Caco-2 (cell line): ENCODE results near the gene GRIK4. TPM values are rescaled to one million over a fixed set of nuclear protein-coding genes. Genes with fewer than 3 reads are reported as not detected.

Experiments
- BruUV-seq: library from RNA; stranded (reverse); fragments of 400-500 nt; replicated peaks from 2 replicates; lab custom pipeline; 2021; lab: Mats Ljungman, UMichigan
- CTCF ChIA-PET: fragments of 300-600 bp; sonication (Branson Sonifier 250); formaldehyde crosslinking; loops from one replicate; lab custom pipeline; 2022; ENCODE audit warnings: antibody characterized with exemption; lab: Charles Lee
- POLR2A ChIA-PET: fragments of 300-600 bp; sonication (Branson Sonifier 250); formaldehyde crosslinking; loops from one replicate; lab custom pipeline; 2022; ENCODE audit warnings: antibody characterized with exemption; lab: Charles Lee
- DNase-seq, 2 experiments: peaks; one replicate each; pipeline versions ENCODE4 v3.0.0 to v3.0.0-alpha.2; 2020 to 2022
- H3K27me3 ChIP-seq: replicated peaks from 2 replicates; pipeline ENCODE4 v1.6.0; 2011; ENCODE audit warnings: low read length; ENCODE audit not compliant: control insufficient read depth, insufficient read depth
- H3K36me3 ChIP-seq: 2 replicates; pipeline ENCODE4 v1.5.1; 2011; ENCODE audit warnings: low read length; ENCODE audit not compliant: control insufficient read depth, insufficient read depth
- H3K4me1 ChIP-seq: fragments of 250-450 bp; sonication (Bioruptor Pico); 2 replicates; pipeline ENCODE4 v1.5.1; 2020; ENCODE audit warnings: mild to moderate bottlenecking
- H3K4me3 ChIP-seq: 2 replicates; pipeline ENCODE4 v1.5.1; 2011; ENCODE audit warnings: low read depth, mild to moderate bottlenecking, control low read depth, low read length
- H3K9me3 ChIP-seq: fragments of 250-450 bp; sonication (Bioruptor Pico); 2 replicates; pipeline ENCODE4 v1.5.1; 2020; ENCODE audit warnings: mild to moderate bottlenecking, moderate library complexity
- H3K27ac Mint-ChIP-seq: one replicate; pipeline ENCODE4 v1.8.0; 2022; ENCODE audit warnings: mixed read lengths; ENCODE audit not compliant: unreplicated experiment
- H3K27me3 Mint-ChIP-seq: one replicate; pipeline ENCODE4 v1.8.0; 2022; ENCODE audit warnings: mixed read lengths; ENCODE audit not compliant: insufficient read depth, unreplicated experiment
- H3K36me3 Mint-ChIP-seq: one replicate; pipeline ENCODE4 v1.8.0; 2022; ENCODE audit warnings: mild to moderate bottlenecking, mixed read lengths; ENCODE audit not compliant: insufficient read depth, unreplicated experiment
- H3K4me1 Mint-ChIP-seq: one replicate; pipeline ENCODE4 v1.8.0; 2022; ENCODE audit warnings: low read depth, mixed read lengths; ENCODE audit not compliant: unreplicated experiment
- H3K4me3 Mint-ChIP-seq: one replicate; pipeline ENCODE4 v1.8.0; 2022; ENCODE audit warnings: mild to moderate bottlenecking, moderate library complexity, mixed read lengths; ENCODE audit not compliant: unreplicated experiment
- H3K9me3 Mint-ChIP-seq: one replicate; pipeline ENCODE4 v1.8.0; 2022; ENCODE audit warnings: mixed read lengths; ENCODE audit not compliant: unreplicated experiment
- intact Hi-C: fragments of 100-400 bp; cut with micrococcal nuclease; formaldehyde crosslinking; loops from one replicate; pipeline ENCODE4 v1.10.0; 2022; ENCODE audit not compliant: unreplicated experiment
- total RNA-seq: library from RNA; stranded (reverse); gene quantifications from 2 replicates; pipeline ENCODE4 v1.2.3, GENCODE V29; 2022
- TF ChIP-seq, protein P1 (sequence below), 2 experiments: fragments of 200-600 bp in 1 of 2; IDR thresholded peaks; 1 replicate in 1 of 2; 2 replicates in 1 of 2; pipeline versions ENCODE4 v1.5.1 to v1.8.0; 2011 to 2022; ENCODE audit warnings: antibody characterized with exemption in 1 of 2, control low read depth in 1 of 2, inconsistent platforms in 1 of 2, low read depth in 1 of 2, low read length in 1 of 2, mild to moderate bottlenecking in 1 of 2, moderate library complexity in 1 of 2; ENCODE audit not compliant: insufficient read depth in 1 of 2, severe bottlenecking in 1 of 2, unreplicated experiment in 1 of 2

Gene GRIK4
- total RNA-seq, 1 experiment from 2014 or later, result 2.0 TPM

DNA sequence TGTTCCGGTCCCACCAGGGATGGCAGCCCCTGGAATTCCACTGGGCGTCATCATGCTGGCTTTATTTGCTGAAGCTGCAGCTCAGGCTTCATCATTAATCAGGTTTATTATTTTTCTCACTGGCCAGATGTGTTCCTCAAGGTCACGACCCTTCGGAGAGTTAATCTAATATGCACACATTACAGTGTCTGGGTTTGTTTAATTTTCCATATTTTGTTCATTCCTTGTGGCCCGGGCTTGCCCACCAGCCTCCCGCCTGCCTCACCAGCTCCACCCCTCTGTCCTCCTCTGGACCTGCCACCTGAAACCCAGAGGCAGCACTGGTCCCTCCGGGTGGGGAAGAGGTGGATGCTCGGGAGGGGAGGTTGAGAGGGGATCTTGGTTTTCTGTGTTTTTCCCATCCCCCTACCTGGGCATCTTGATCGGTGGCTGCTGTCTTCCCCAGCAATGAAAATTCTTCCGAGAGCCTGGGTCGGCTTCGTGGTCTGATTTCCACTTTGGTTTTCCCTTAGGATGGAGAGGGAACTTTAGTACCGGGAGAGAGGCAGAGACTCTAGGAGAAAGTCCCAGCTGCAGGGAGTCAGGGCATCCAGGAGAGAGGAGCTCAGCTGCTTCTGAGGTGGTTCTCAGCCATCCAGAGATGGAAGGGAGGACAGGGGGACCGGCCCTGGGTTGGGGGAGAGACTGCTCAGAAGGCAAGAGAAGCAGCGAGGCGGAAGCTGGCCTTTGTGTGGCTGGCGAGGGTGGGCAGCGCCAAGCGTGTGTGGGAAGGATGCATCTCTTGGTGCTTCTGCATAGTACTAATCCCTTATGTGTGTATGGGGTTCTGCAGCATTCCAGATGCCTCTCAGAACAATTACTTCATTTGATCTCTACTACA is 2.1 kb downstream of the GRIK4 start:
- H3K27ac Mint-ChIP-seq, result no peak overlapping the region
- DNase-seq, result peak in 1 of 2 experiments; percentile 37
- H3K9me3 Mint-ChIP-seq, result no peaks in the 10 kb centered on the region
- no peaks in the 10 kb centered on the region for H3K9me3 ChIP-seq
- peaks cover 20% of the 10 kb centered on the region for H3K4me1 Mint-ChIP-seq
- H3K36me3 Mint-ChIP-seq, result no peaks in the 10 kb centered on the region
- intact Hi-C loops, result no loop called here
- H3K4me1 ChIP-seq, result peaks cover 19% of the 10 kb centered on the region
- H3K36me3 ChIP-seq, result no peaks in the 10 kb centered on the region
- H3K27me3 ChIP-seq, result peaks cover 2% of the 10 kb centered on the region; the same call in 1 of the 2 replicates
- ChIA-PET CTCF (interaction anchor here (1.0 to 4.3 kb wide), 3 partner anchors 12 to 172 kb away, joined by 6 to 75 read pairs (median 7); no protein-coding TSS in a partner anchor), POLR2A (no interaction called here)
- BruUV-seq, result no TSS peak
- H3K4me3 ChIP-seq, result no peak overlapping the region
- H3K4me3 Mint-ChIP-seq, result no peak overlapping the region
- TF ChIP-seq, protein P1, sequence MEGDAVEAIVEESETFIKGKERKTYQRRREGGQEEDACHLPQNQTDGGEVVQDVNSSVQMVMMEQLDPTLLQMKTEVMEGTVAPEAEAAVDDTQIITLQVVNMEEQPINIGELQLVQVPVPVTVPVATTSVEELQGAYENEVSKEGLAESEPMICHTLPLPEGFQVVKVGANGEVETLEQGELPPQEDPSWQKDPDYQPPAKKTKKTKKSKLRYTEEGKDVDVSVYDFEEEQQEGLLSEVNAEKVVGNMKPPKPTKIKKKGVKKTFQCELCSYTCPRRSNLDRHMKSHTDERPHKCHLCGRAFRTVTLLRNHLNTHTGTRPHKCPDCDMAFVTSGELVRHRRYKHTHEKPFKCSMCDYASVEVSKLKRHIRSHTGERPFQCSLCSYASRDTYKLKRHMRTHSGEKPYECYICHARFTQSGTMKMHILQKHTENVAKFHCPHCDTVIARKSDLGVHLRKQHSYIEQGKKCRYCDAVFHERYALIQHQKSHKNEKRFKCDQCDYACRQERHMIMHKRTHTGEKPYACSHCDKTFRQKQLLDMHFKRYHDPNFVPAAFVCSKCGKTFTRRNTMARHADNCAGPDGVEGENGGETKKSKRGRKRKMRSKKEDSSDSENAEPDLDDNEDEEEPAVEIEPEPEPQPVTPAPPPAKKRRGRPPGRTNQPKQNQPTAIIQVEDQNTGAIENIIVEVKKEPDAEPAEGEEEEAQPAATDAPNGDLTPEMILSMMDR (IDR thresholded peaks at IDR 0.05; ENCODE audit: insufficient read depth in 1 of 2, low read depth in 1 of 2, low read length in 1 of 2, severe bottlenecking in 1 of 2, unreplicated experiment in 1 of 2), result no peak
- peaks cover 12% of the 10 kb centered on the region for H3K27me3 Mint-ChIP-seq

DNA sequence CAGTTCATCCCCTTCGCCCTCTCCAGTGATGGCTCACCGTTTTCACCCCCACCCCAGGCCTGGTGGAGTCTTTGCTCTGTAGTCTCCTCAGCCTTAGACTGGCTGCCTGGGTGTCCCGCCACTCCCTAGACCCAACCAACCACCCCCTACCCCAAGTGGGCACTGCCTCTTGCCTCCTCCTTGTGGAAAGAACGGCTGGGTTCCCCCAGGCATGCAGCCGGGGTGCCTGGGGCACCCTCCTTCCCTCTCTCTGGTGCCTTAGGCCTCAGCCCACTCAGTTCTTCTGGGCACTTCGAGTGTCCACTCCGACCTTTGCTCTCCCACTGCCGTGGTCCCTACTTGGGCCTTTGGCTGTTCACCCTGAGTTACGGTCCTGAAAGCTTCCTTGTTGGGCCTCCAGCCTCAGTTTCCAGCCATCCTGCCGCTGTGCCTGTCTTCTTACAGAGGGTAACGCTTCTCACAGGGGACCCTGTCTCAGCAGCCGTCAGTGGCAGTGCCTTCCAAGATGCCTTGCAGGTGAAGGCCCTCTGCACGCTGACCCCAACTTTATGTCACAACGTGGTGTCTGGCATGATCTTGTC is 3.1 kb downstream of the GRIK4 start:
- Histone ChIP-seq H3K4me1 (peaks cover 19% of the 10 kb centered on the region), H3K36me3 (no peaks in the 10 kb centered on the region), H3K9me3 (no peaks in the 10 kb centered on the region), H3K27me3 (peaks cover 2% of the 10 kb centered on the region; the same call in 1 of the 2 replicates), H3K4me3 (no peak overlapping the region)
- H3K27ac Mint-ChIP-seq, result no peak overlapping the region
- H3K4me3 Mint-ChIP-seq, result no peak overlapping the region
- no peaks in the 10 kb centered on the region for H3K36me3 Mint-ChIP-seq
- ChIA-PET CTCF (no interaction called here), POLR2A (no interaction called here)
- no TSS peak for BruUV-seq
- intact Hi-C loops, result no loop called here
- H3K4me1 Mint-ChIP-seq, result peaks cover 20% of the 10 kb centered on the region
- DNase-seq, result no peak
- peaks cover 8% of the 10 kb centered on the region for H3K27me3 Mint-ChIP-seq
- TF ChIP-seq, protein P1 (IDR thresholded peaks at IDR 0.05; ENCODE audit: insufficient read depth in 1 of 2, low read depth in 1 of 2, low read length in 1 of 2, severe bottlenecking in 1 of 2, unreplicated experiment in 1 of 2), result no peak
- no peaks in the 10 kb centered on the region for H3K9me3 Mint-ChIP-seq

DNA sequence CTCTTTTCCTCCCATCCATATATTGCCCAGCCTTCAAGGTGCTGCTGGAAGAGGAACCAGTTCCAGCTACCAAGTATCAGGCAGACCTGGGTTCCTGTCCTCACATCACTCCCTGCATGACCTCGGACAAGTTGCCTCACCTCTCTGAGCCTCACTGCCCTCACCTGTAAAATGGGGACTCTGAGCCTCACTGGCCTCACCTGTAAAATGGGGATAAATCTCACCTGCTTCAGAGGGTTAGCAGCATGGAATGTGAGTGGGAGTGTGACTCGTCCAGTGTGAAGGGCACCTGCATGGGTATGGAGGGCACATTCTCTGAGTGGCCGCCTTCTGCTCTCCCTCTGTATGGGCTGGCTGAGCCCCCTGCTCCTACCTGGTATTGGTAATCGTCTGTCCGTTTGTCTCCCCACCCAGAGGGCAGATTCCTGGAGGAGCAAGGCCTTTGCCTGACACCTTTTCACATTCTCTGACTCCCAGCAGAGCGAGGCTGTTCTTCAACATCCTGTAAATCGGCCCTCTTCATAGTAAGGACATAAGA is 3.7 kb downstream of the GRIK4 start:
- Histone ChIP-seq H3K9me3 (no peaks in the 10 kb centered on the region), H3K4me3 (no peak overlapping the region), H3K4me1 (peaks cover 19% of the 10 kb centered on the region), H3K27me3 (peaks cover 2% of the 10 kb centered on the region; the same call in 1 of the 2 replicates), H3K36me3 (no peaks in the 10 kb centered on the region)
- no peak for DNase-seq
- intact Hi-C loops, result no loop called here
- peaks cover 6% of the 10 kb centered on the region for H3K27me3 Mint-ChIP-seq
- ChIA-PET POLR2A (no interaction called here), CTCF (no interaction called here)
- peaks cover 20% of the 10 kb centered on the region for H3K4me1 Mint-ChIP-seq
- no peaks in the 10 kb centered on the region for H3K36me3 Mint-ChIP-seq
- TF ChIP-seq, protein P1 (IDR thresholded peaks at IDR 0.05; ENCODE audit: insufficient read depth in 1 of 2, low read depth in 1 of 2, low read length in 1 of 2, severe bottlenecking in 1 of 2, unreplicated experiment in 1 of 2), result no peak
- no TSS peak for BruUV-seq
- H3K9me3 Mint-ChIP-seq, result no peaks in the 10 kb centered on the region
- H3K4me3 Mint-ChIP-seq, result no peak overlapping the region
- no peak overlapping the region for H3K27ac Mint-ChIP-seq
